PC-3 (cell line): ENCODE data around the gene DGCR6L. TPM values are rescaled to one million over a fixed set of nuclear protein-coding genes. Genes with fewer than 3 reads are reported as not detected.

Source experiments
- ATAC-seq: fragments of 200-7000 bp; cut with Tn5 transposase; 2 replicates; pipeline ENCODE4 v1.9.1; 2020; ENCODE audit warnings: mild to moderate bottlenecking, moderate library complexity
- BruUV-seq: library from RNA; stranded (reverse); fragments of 400-500 nt; replicated peaks from 2 replicates; lab custom pipeline; 2021; lab: Mats Ljungman, UMichigan
- CTCF ChIA-PET: fragments of 300-600 bp; sonication (Branson Sonifier 250); formaldehyde crosslinking; loops from one replicate; lab custom pipeline; 2022; ENCODE audit warnings: antibody characterized with exemption; lab: Charles Lee
- POLR2A ChIA-PET: fragments of 300-600 bp; sonication (Branson Sonifier 250); formaldehyde crosslinking; loops from one replicate; lab custom pipeline; 2022; ENCODE audit warnings: antibody characterized with exemption; ENCODE audit not compliant: unreplicated experiment; lab: Charles Lee
- DNase-seq: peaks from one replicate; pipeline ENCODE4 v3.0.0-alpha.2; 2015
- H2AFZ ChIP-seq: fragments of 300-600 bp; sonication (generic); 2 replicates; pipeline ENCODE4 v1.6.0; 2016; ENCODE audit warnings: antibody characterized with exemption, low read length
- H3F3A ChIP-seq: fragments of 300-600 bp; sonication (generic); one replicate; pipeline ENCODE4 v1.6.0; 2017; ENCODE audit warnings: antibody characterized with exemption, low read length, control low read depth, mild to moderate bottlenecking; ENCODE audit not compliant: unreplicated experiment
- H3K27ac ChIP-seq: fragments of 300-600 bp; sonication (generic); 2 replicates; pipeline ENCODE4 v1.5.1; 2016; ENCODE audit warnings: mild to moderate bottlenecking, low read length
- H3K27me3 ChIP-seq: fragments of 300-600 bp; sonication (generic); 2 replicates; pipeline ENCODE4 v1.6.1; 2016; ENCODE audit warnings: low read length, mixed read lengths
- H3K36me3 ChIP-seq: fragments of 300-600 bp; sonication (generic); 2 replicates; pipeline ENCODE4 v1.6.1; 2016; ENCODE audit warnings: low read depth, mixed run types, low read length, mixed read lengths
- H3K4me1 ChIP-seq: fragments of 300-600 bp; sonication (generic); 2 replicates; pipeline ENCODE4 v1.5.1; 2016; ENCODE audit warnings: low read length; ENCODE audit not compliant: insufficient read depth
- H3K4me2 ChIP-seq: fragments of 300-600 bp; sonication (generic); 2 replicates; pipeline ENCODE4 v1.6.0; 2016; ENCODE audit warnings: low read length
- H3K4me3 ChIP-seq: fragments of 300-600 bp; sonication (generic); 2 replicates; pipeline ENCODE4 v1.5.1; 2016; ENCODE audit warnings: mild to moderate bottlenecking, low read length, mixed read lengths
- H3K79me2 ChIP-seq: fragments of 300-600 bp; sonication (generic); 2 replicates; pipeline ENCODE4 v1.6.1; 2017; ENCODE audit warnings: low read length, mixed read lengths
- H3K9ac ChIP-seq: fragments of 300-600 bp; sonication (generic); 2 replicates; pipeline ENCODE4 v1.6.0; 2016; ENCODE audit warnings: mild to moderate bottlenecking, low read length
- H3K9me2 ChIP-seq: fragments of 300-600 bp; sonication (generic); replicated peaks from 2 replicates; pipeline ENCODE4 v1.6.1; 2016; ENCODE audit warnings: mixed run types, low read length, mixed read lengths
- H3K9me3 ChIP-seq: fragments of 300-600 bp; sonication (generic); 2 replicates; pipeline ENCODE4 v1.6.1; 2016; ENCODE audit warnings: low read length, mixed read lengths
- H4K20me1 ChIP-seq: fragments of 300-600 bp; sonication (generic); 2 replicates; pipeline ENCODE4 v1.6.1; 2016; ENCODE audit warnings: low read length, mixed read lengths
- CTCF ChIP-seq: fragments of 300-600 bp; sonication (generic); conservative IDR thresholded peaks from 2 replicates; pipeline ENCODE4 v1.5.1; 2017; ENCODE audit warnings: antibody characterized with exemption, low read depth, mild to moderate bottlenecking, low read length
- EZH2 ChIP-seq: fragments of 300-600 bp; sonication (generic); IDR thresholded peaks from one replicate; pipeline ENCODE4 v1.6.1; 2017; ENCODE audit warnings: antibody characterized with exemption, mild to moderate bottlenecking, low read length; ENCODE audit not compliant: unreplicated experiment
- EZH2phosphoT487 ChIP-seq: fragments of 300-600 bp; sonication (generic); IDR thresholded peaks from 2 replicates; pipeline ENCODE4 v1.6.1; 2018; ENCODE audit warnings: mild to moderate bottlenecking, antibody characterized with exemption, low read length, borderline replicate concordance
- intact Hi-C: fragments of 100-400 bp; cut with micrococcal nuclease; formaldehyde crosslinking; loops from 2 replicates; pipeline ENCODE4 v1.9.0; 2023
- total RNA-seq: library from RNA; depleted of rRNA; stranded (reverse); fragments of >200 nt; gene quantifications from 2 replicates; pipeline ENCODE4 v1.2.3, GENCODE V29; 2014

DGCR6L gene
- total RNA-seq, 1 experiment from 2014 or later, result 78.1 TPM

- H3K4me3 ChIP-seq, result no peak overlapping the region
Observed at GRCh38 chr22:20297414-20298109, 22.3 kb downstream of the DGCR6L start.

GRCh38 chr22:20296598-20296997 is 23.3 kb downstream of the DGCR6L start:
- Histone ChIP-seq H3K4me1 (no peaks in the 10 kb centered on the region), H3F3A (no peaks in the 10 kb centered on the region), H3K9me3 (no peaks in the 10 kb centered on the region), H3K79me2 (no peaks in the 10 kb centered on the region), H3K36me3 (no peaks in the 10 kb centered on the region), H2AFZ (no peak overlapping the region), H4K20me1 (no peaks in the 10 kb centered on the region), H3K9me2 (no peaks in the 10 kb centered on the region), H3K27ac (no peak overlapping the region), H3K4me3 (no peak overlapping the region), H3K4me2 (no peak overlapping the region), H3K9ac (no peak overlapping the region), H3K27me3 (no peaks in the 10 kb centered on the region)
- ChIA-PET POLR2A (no interaction called here), CTCF (no interaction called here)
- BruUV-seq, result no TSS peak
- DNase-seq, result no peak
- intact Hi-C loops, result no loop called here
- ATAC-seq, result no peak
- TF ChIP-seq EZH2 (no peak), EZH2phosphoT487 (no peak), CTCF (no peak)

More at GRCh38 chr22:20297414-20298109, 22.3 kb downstream of the DGCR6L start:
- Histone ChIP-seq H3K9me3 (no peaks in the 10 kb centered on the region), H3K4me1 (no peaks in the 10 kb centered on the region), H4K20me1 (no peaks in the 10 kb centered on the region), H3F3A (no peaks in the 10 kb centered on the region), H3K9ac (no peak overlapping the region), H3K36me3 (no peaks in the 10 kb centered on the region), H2AFZ (no peak overlapping the region), H3K27ac (no peak overlapping the region), H3K4me2 (no peak overlapping the region), H3K27me3 (no peaks in the 10 kb centered on the region), H3K79me2 (no peaks in the 10 kb centered on the region), H3K9me2 (no peaks in the 10 kb centered on the region)
- no peak for ATAC-seq
- DNase-seq, result no peak
- CTCF ChIA-PET, result no interaction called here
- TF ChIP-seq CTCF, result no peak
- TF ChIP-seq EZH2phosphoT487, result no peak
- no peak for TF ChIP-seq EZH2
- intact Hi-C loops, result no loop called here
- POLR2A ChIA-PET, result no interaction called here
- no TSS peak for BruUV-seq

GRCh38 chr22:20295262-20296064 is 24.4 kb downstream of the DGCR6L start:
- Histone ChIP-seq H3F3A (no peaks in the 10 kb centered on the region), H3K9ac (no peak overlapping the region), H4K20me1 (no peaks in the 10 kb centered on the region), H2AFZ (no peak overlapping the region), H3K27ac (no peak overlapping the region), H3K79me2 (no peaks in the 10 kb centered on the region), H3K4me3 (no peak overlapping the region), H3K36me3 (no peaks in the 10 kb centered on the region), H3K27me3 (no peaks in the 10 kb centered on the region), H3K9me3 (no peaks in the 10 kb centered on the region), H3K4me2 (no peak overlapping the region), H3K4me1 (no peaks in the 10 kb centered on the region), H3K9me2 (no peaks in the 10 kb centered on the region)
- no TSS peak for BruUV-seq
- POLR2A ChIA-PET, result interaction anchor here (0.6 kb wide), 1 partner anchor 48 kb away, joined by 8 read pairs; no protein-coding TSS in a partner anchor
- no peak for TF ChIP-seq EZH2
- TF ChIP-seq EZH2phosphoT487, result no peak
- TF ChIP-seq CTCF, result no peak
- ATAC-seq (no peak), DNase-seq (no peak)
- intact Hi-C loops, result no loop called here
- CTCF ChIA-PET, result no interaction called here
